GM12878 (cell line): ENCODE results near the gene SBF1. TPM values are rescaled to one million over a fixed set of nuclear protein-coding genes. Genes with fewer than 3 reads are reported as not detected.

ENCODE experiments used
- ATAC-seq: fragments of 200-7000 bp; cut with Tn5 transposase; 3 replicates; pipeline ENCODE4 v1.9.1; 2020; ENCODE audit warnings: mild to moderate bottlenecking, moderate library complexity
- BruUV-seq: library from RNA; stranded (reverse); fragments of 400-500 nt; replicated peaks from 2 replicates; lab custom pipeline; 2021; lab: Mats Ljungman, UMichigan
- CTCF ChIA-PET: fragments of 300-600 bp; sonication (Branson Sonifier 250); formaldehyde crosslinking; extraction: SDS; loops from one replicate; lab custom pipeline; 2021; ENCODE audit warnings: inconsistent platforms; lab: Yijun Ruan, JAX
- POLR2A ChIA-PET: fragments of 350-600 bp; formaldehyde crosslinking; extraction: SDS; loops from one replicate; lab custom pipeline; 2021; ENCODE audit warnings: inconsistent platforms; lab: Charles Lee
- RAD21 ChIA-PET: fragments of 300-600 bp; sonication (Branson Sonifier 250); formaldehyde crosslinking; loops from one replicate; lab custom pipeline; 2023; ENCODE audit warnings: antibody characterized with exemption; ENCODE audit not compliant: unreplicated experiment; lab: Charles Lee
- SMC1A ChIA-PET: fragments of 300-600 bp; sonication (Branson Sonifier 250); formaldehyde crosslinking; loops from one replicate; lab custom pipeline; 2023; ENCODE audit not compliant: unreplicated experiment, uncharacterized antibody; lab: Charles Lee
- DNase-seq: peaks from one replicate; pipeline ENCODE4 v3.0.0-alpha.2; 2011; ENCODE audit warnings: low read depth, low spot score
- FAIRE-seq: peaks from 3 replicates; lab custom pipeline; 2011; peaks lifted over from hg19 to GRCh38; lab: Jason Lieb, UNC
- H2AFZ ChIP-seq: 2 replicates; pipeline ENCODE4 v1.6.0; 2011; ENCODE audit warnings: low read depth, low read length, control low read depth; ENCODE audit not compliant: control insufficient read depth
- H3K27ac ChIP-seq: 2 replicates; pipeline ENCODE4 v1.5.1; 2011; ENCODE audit warnings: control low read depth; ENCODE audit not compliant: control insufficient read depth, insufficient read depth
- H3K27me3 ChIP-seq, 2 experiments: replicated peaks in 1 of 2; 2 replicates each; pipeline versions ENCODE4 v1.6.0 to v1.6.1; 2011; ENCODE audit warnings: low read length in 1 of 2; ENCODE audit not compliant: control insufficient read depth in 2 of 2, insufficient read depth in 2 of 2
- H3K36me3 ChIP-seq, 2 experiments: 2 replicates each; pipeline ENCODE4 v1.5.1; 2011; ENCODE audit warnings: low read length in 1 of 2; ENCODE audit not compliant: control insufficient read depth in 2 of 2, insufficient read depth in 2 of 2
- H3K4me1 ChIP-seq: 2 replicates; pipeline ENCODE4 v1.6.1; 2011; ENCODE audit warnings: mild to moderate bottlenecking, low read length, moderate library complexity, mixed read lengths; ENCODE audit not compliant: control insufficient read depth, insufficient read depth
- H3K4me2 ChIP-seq: 2 replicates; pipeline ENCODE4 v1.6.0; 2011; ENCODE audit warnings: control low read depth; ENCODE audit not compliant: control insufficient read depth, insufficient read depth
- H3K4me3 ChIP-seq: fragments of 200-600 bp; sonication (generic); 2 replicates; pipeline ENCODE4 v1.5.1; 2016
- H3K79me2 ChIP-seq: 2 replicates; pipeline ENCODE4 v1.6.0; 2011; ENCODE audit warnings: low read length; ENCODE audit not compliant: control insufficient read depth, insufficient read depth
- H3K9ac ChIP-seq: 2 replicates; pipeline ENCODE4 v1.8.0; 2011; ENCODE audit warnings: low read length, control low read depth, mixed read lengths; ENCODE audit not compliant: control insufficient read depth, insufficient read depth
- H3K9me3 ChIP-seq: replicated peaks from 3 replicates; pipeline ENCODE4 v1.5.1; 2011; ENCODE audit warnings: mild to moderate bottlenecking, low read length; ENCODE audit not compliant: control insufficient read depth, insufficient read depth
- H4K20me1 ChIP-seq: 2 replicates; pipeline ENCODE4 v1.6.0; 2011; ENCODE audit not compliant: control insufficient read depth, insufficient read depth
- CHD2 ChIP-seq: IDR thresholded peaks from 2 replicates; pipeline ENCODE4 v1.6.1; 2011; ENCODE audit warnings: low read depth, low read length, improper control_type of control experiment, borderline replicate concordance
- FOXK2 ChIP-seq: fragments of 450-650 bp; IDR thresholded peaks from 2 replicates; pipeline ENCODE4 v1.6.1; 2017; ENCODE audit warnings: mild to moderate bottlenecking, moderate library complexity
- FOXM1 ChIP-seq: IDR thresholded peaks from 2 replicates; pipeline ENCODE4 v1.6.1; 2012; ENCODE audit warnings: low read depth, mild to moderate bottlenecking, inconsistent platforms, low read length, moderate library complexity
- HDAC2 ChIP-seq: fragments of 200-600 bp; sonication (generic); IDR thresholded peaks from 2 replicates; pipeline ENCODE4 v1.6.1; 2017
- IKZF1 ChIP-seq: fragments of 450-650 bp; conservative IDR thresholded peaks from 2 replicates; pipeline ENCODE4 v1.6.1; 2017; ENCODE audit warnings: antibody characterized with exemption, mild to moderate bottlenecking
- LARP7 ChIP-seq: fragments of 450-650 bp; IDR thresholded peaks from 2 replicates; pipeline ENCODE4 v1.6.1; 2017; ENCODE audit warnings: mild to moderate bottlenecking
- MEF2B ChIP-seq: fragments of 450-650 bp; IDR thresholded peaks from 2 replicates; pipeline ENCODE4 v1.6.1; 2018; ENCODE audit warnings: mild to moderate bottlenecking, moderate library complexity; ENCODE audit not compliant: partially characterized antibody, poor library complexity, severe bottlenecking
- NR2C1 ChIP-seq: fragments of 450-650 bp; IDR thresholded peaks from 2 replicates; pipeline ENCODE4 v1.6.1; 2017; ENCODE audit warnings: antibody characterized with exemption, mild to moderate bottlenecking, moderate library complexity
- SMAD1 ChIP-seq: fragments of 450-650 bp; IDR thresholded peaks from 2 replicates; pipeline ENCODE4 v1.6.1; 2018; ENCODE audit warnings: mild to moderate bottlenecking, low read depth; ENCODE audit not compliant: partially characterized antibody
- STAT3 ChIP-seq: IDR thresholded peaks from 2 replicates; pipeline ENCODE4 v1.6.1; 2011; ENCODE audit warnings: low read depth, low read length, improper control_type of control experiment
- ZNF384 ChIP-seq: IDR thresholded peaks from 2 replicates; pipeline ENCODE4 v1.6.1; 2012; ENCODE audit warnings: low read depth, mild to moderate bottlenecking, low read length, improper control_type of control experiment, borderline replicate concordance
- WGBS: methylation state at CpG from one replicate; pipeline ENCODE4 v1.1.6; 2016; ENCODE audit warnings: low lambda C conversion rate; ENCODE audit not compliant: insufficient replicate concordance, insufficient coverage; ENCODE audit errors: missing lambda C conversion rate; 5-methylcytosine and 5-hydroxymethylcytosine counted together
- in situ Hi-C: fragments of 300-500 bp; cut with MboI; formaldehyde crosslinking; loops from 9 replicates; pipeline ENCODE4 v1.14.3; 2018; ENCODE audit warnings: mixed read lengths
- intact Hi-C: fragments of 100-400 bp; cut with micrococcal nuclease; formaldehyde crosslinking; loops from one replicate; pipeline ENCODE4 v1.14.2; 2022; ENCODE audit not compliant: unreplicated experiment
- polyA plus RNA-seq, 11 experiments: library from polyadenylated mRNA; depleted of rRNA in 4 of 11; unstranded in 6 of 11; stranded (reverse) in 5 of 11; fragments of >200 nt; fragmentation: Nextera tagmentation in 4 of 11; fragmentation: Illumina TruSeq in 1 of 11; extraction: Ambion mirVana in 4 of 11; extraction: Trizol in 1 of 11; gene quantifications; 1 replicate in 1 of 11; 2 replicates in 10 of 11; pipeline versions ENCODE4 v1.2.1 to v1.2.3, GENCODE V29; 2011 to 2016; ENCODE audit warnings: inconsistent platforms in 2 of 11, missing spikeins in 2 of 11, low read depth in 1 of 11
- total RNA-seq, 4 experiments: library from RNA; depleted of rRNA in 3 of 4; stranded (reverse); fragments of >200 nt in 3 of 4; fragmentation: Illumina TruSeq in 1 of 4; extraction: Trizol in 1 of 4; gene quantifications; 2 replicates each; pipeline versions ENCODE4 v1.2.1 to v1.2.3, GENCODE V29; 2013 to 2021
- TF ChIP-seq, protein P1 (sequence below): IDR thresholded peaks from 2 replicates; pipeline ENCODE4 v1.6.1; 2012; ENCODE audit warnings: improper control_type of control experiment, low read depth, low read length; ENCODE audit not compliant: insufficient replicate concordance
- TF ChIP-seq, protein P2 (sequence below): fragments of 450-650 bp; IDR thresholded peaks from 2 replicates; pipeline ENCODE4 v1.6.1; 2017; ENCODE audit warnings: mild to moderate bottlenecking, low read depth, inconsistent platforms; ENCODE audit not compliant: poor library complexity, severe bottlenecking
- TF ChIP-seq, protein P3 (sequence below): fragments of 450-650 bp; IDR thresholded peaks from 2 replicates; pipeline ENCODE4 v1.6.1; 2016; ENCODE audit warnings: mild to moderate bottlenecking
- TF ChIP-seq, protein P4 (sequence below): IDR thresholded peaks from 2 replicates; pipeline ENCODE4 v1.6.1; 2012; ENCODE audit warnings: low read depth, low read length, improper control_type of control experiment
- TF ChIP-seq, protein P5 (sequence below): IDR thresholded peaks from 2 replicates; pipeline ENCODE4 v1.6.1; 2011; ENCODE audit warnings: low read depth, mild to moderate bottlenecking, low read length, moderate library complexity, borderline replicate concordance; ENCODE audit errors: extremely low read depth

The SBF1 gene
- total and polyA plus RNA-seq, 10 of the 15 experiments (the other 5 are each of a cell fraction or from before 2014, with no cell fraction given): 0.23 to 95.0 (median 17.8) TPM

DNA sequence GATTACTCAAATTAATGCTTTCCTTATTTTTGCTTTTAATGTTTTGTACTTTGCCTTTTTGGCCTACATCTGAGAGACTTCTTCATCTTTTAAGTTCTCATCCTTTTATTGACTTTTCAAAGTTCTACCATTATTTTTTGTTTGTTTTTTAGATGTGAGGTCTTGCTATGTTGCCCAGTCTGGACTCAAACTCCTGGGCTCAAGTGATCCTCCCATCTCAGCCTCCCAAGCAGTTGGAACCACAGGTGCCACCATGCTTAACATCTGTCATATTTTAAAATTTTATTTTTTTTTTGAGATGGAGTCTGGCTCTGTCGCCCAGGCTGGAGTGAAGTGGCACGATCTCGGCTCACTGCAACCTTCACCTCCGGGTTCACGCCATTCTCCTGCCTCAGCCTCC, 73.9 kb downstream of the SBF1 start:
- Histone ChIP-seq H4K20me1 (no peaks in the 10 kb centered on the region), H3K36me3 (peaks cover 10 to 16% of the 10 kb centered on the region in 2 experiments), H3K27ac (no peak overlapping the region), H3K79me2 (no peaks in the 10 kb centered on the region), H3K27me3 (no peaks in the 10 kb centered on the region), H2AFZ (no peak overlapping the region), H3K4me3 (no peak overlapping the region), H3K4me1 (peaks cover 12% of the 10 kb centered on the region), H3K9me3 (no peaks in the 10 kb centered on the region), H3K4me2 (no peak overlapping the region), H3K9ac (no peak overlapping the region)
- ChIA-PET POLR2A (no interaction called here), SMC1A (interaction anchor here (1.5 to 1.6 kb wide), 2 partner anchors 97 to 218 kb away, joined by 5 to 7 read pairs; no protein-coding TSS in a partner anchor), CTCF (interaction anchor here (1.1 to 3.1 kb wide), 2 partner anchors 67 to 97 kb away, joined by 4 to 17 read pairs; no protein-coding TSS in a partner anchor), RAD21 (no interaction called here)
- ATAC-seq (no peak), FAIRE-seq (no peak), DNase-seq (no peak)
- no TSS peak for BruUV-seq
- in situ Hi-C loops (no loop called here), intact Hi-C loops (no loop called here)
- WGBS: 100% methylated on average over 5 of the region's 5 CpGs
- TF ChIP-seq ZNF384 (no peak), NR2C1 (no peak), FOXM1 (no peak), SMAD1 (no peak), IKZF1 (no peak), FOXK2 (no peak), LARP7 (no peak), MEF2B (no peak), HDAC2 (no peak), STAT3 (no peak), CHD2 (no peak)
- TF ChIP-seq, protein P1, sequence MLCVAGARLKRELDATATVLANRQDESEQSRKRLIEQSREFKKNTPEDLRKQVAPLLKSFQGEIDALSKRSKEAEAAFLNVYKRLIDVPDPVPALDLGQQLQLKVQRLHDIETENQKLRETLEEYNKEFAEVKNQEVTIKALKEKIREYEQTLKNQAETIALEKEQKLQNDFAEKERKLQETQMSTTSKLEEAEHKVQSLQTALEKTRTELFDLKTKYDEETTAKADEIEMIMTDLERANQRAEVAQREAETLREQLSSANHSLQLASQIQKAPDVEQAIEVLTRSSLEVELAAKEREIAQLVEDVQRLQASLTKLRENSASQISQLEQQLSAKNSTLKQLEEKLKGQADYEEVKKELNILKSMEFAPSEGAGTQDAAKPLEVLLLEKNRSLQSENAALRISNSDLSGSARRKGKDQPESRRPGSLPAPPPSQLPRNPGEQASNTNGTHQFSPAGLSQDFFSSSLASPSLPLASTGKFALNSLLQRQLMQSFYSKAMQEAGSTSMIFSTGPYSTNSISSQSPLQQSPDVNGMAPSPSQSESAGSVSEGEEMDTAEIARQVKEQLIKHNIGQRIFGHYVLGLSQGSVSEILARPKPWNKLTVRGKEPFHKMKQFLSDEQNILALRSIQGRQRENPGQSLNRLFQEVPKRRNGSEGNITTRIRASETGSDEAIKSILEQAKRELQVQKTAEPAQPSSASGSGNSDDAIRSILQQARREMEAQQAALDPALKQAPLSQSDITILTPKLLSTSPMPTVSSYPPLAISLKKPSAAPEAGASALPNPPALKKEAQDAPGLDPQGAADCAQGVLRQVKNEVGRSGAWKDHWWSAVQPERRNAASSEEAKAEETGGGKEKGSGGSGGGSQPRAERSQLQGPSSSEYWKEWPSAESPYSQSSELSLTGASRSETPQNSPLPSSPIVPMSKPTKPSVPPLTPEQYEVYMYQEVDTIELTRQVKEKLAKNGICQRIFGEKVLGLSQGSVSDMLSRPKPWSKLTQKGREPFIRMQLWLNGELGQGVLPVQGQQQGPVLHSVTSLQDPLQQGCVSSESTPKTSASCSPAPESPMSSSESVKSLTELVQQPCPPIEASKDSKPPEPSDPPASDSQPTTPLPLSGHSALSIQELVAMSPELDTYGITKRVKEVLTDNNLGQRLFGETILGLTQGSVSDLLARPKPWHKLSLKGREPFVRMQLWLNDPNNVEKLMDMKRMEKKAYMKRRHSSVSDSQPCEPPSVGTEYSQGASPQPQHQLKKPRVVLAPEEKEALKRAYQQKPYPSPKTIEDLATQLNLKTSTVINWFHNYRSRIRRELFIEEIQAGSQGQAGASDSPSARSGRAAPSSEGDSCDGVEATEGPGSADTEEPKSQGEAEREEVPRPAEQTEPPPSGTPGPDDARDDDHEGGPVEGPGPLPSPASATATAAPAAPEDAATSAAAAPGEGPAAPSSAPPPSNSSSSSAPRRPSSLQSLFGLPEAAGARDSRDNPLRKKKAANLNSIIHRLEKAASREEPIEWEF: no peak
- TF ChIP-seq, protein P2, sequence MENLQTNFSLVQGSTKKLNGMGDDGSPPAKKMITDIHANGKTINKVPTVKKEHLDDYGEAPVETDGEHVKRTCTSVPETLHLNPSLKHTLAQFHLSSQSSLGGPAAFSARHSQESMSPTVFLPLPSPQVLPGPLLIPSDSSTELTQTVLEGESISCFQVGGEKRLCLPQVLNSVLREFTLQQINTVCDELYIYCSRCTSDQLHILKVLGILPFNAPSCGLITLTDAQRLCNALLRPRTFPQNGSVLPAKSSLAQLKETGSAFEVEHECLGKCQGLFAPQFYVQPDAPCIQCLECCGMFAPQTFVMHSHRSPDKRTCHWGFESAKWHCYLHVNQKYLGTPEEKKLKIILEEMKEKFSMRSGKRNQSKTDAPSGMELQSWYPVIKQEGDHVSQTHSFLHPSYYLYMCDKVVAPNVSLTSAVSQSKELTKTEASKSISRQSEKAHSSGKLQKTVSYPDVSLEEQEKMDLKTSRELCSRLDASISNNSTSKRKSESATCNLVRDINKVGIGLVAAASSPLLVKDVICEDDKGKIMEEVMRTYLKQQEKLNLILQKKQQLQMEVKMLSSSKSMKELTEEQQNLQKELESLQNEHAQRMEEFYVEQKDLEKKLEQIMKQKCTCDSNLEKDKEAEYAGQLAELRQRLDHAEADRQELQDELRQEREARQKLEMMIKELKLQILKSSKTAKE: no peak
- TF ChIP-seq, protein P3, sequence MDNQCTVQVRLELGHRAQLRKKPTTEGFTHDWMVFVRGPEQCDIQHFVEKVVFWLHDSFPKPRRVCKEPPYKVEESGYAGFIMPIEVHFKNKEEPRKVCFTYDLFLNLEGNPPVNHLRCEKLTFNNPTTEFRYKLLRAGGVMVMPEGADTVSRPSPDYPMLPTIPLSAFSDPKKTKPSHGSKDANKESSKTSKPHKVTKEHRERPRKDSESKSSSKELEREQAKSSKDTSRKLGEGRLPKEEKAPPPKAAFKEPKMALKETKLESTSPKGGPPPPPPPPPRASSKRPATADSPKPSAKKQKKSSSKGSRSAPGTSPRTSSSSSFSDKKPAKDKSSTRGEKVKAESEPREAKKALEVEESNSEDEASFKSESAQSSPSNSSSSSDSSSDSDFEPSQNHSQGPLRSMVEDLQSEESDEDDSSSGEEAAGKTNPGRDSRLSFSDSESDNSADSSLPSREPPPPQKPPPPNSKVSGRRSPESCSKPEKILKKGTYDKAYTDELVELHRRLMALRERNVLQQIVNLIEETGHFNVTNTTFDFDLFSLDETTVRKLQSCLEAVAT: no peak
- TF ChIP-seq, protein P4, sequence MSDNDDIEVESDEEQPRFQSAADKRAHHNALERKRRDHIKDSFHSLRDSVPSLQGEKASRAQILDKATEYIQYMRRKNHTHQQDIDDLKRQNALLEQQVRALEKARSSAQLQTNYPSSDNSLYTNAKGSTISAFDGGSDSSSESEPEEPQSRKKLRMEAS: no peak
- TF ChIP-seq, protein P5, sequence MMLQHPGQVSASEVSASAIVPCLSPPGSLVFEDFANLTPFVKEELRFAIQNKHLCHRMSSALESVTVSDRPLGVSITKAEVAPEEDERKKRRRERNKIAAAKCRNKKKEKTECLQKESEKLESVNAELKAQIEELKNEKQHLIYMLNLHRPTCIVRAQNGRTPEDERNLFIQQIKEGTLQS: no peak
